ENCODE results near the gene C11orf21.
"Not testable (repeated sequence)": the region's sequence is repeated elsewhere in the genome, so short reads cannot be mapped to it uniquely, and the experiment has no call there.

Gene C11orf21

DNA sequence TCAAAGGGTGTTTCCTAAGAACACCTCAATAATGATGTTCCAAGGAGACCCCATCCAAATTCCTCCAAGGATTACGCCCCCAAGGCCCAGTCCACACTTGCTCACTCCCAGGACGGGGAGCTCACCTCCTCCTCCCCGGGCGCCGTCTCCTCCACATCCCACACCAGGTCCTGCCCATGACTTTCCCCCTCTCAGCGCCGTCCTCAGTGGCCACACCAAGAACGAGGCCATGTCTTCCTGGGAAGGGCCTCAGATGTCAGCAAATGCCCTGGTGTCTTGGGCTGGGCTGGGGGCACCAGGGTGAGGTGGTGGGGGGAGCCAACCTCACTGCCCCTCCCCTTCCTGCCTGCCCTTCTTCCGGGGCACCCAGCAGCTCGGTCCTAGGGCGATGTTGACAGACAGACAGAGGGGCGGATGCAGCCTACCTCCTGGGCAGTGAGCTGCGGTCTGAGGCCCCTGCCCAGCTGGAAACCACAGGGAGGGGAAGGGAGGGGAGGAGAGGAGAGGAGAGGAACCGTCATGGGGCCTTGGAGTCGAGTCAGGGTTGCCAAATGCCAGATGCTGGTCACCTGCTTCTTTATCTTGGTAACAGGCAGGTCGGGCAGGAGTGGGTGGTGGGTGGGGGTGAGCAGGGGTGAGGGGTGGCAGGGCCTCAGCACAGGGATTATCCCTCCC lies at the start of gene C11orf21, which contains the start of gene TSPAN32:
Gene C11orf21, minus strand, starts transcription at position 288 of the 675 bp plus-strand sequence. Its CDS starts 110 bp downstream, at position 178.
Gene TSPAN32, plus strand, starts transcription at position 383 of the 675 bp plus-strand sequence. Its CDS starts 137 bp downstream, at position 520.
- DNase-seq, result peak; percentile 92

DNA sequence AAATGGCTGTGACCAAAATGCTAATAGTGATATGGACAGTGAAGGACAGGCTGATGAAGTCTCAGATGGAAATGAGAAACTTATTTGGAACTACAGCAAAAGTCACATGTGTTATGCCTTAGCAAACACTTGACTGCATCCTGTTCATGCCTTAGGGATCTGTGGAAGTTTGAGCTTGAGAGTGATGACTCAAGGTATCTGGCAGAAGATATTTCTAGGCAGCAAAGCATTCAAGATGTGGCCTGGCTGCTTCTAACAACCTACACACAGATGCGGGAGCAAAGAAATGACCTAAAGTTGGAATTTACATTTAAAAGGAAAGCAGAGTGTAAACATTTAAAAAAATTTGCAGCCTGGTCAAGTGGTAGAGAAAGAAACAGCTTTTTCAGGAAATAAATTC lies 47.3 kb upstream of the C11orf21 start:
- DNase-seq, result no peak

DNA sequence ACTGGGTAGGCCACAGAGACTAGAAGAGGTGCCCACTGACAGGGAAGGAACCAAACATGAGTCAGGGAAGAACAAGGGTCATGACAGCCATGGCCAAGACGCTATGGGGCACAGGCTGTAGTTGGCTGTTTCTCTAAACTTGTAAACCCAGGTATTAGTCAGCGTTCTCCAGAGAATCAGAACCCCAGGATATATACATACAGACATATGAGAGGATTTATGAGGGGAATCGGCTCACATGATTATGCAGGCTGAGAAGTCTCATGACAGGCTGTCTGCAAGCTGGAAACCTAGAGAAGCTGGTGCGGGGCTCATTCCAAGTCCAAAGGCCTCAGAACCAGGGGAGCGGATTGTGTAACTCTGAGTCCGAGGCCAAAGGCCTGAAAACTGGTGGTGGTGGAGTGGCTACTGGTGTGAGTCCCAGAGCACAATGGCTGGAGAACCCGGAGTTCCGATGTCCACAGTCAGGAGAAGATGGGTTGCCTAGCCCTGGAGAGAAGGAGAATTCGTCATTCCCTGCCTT lies 45.7 kb upstream of the C11orf21 start:
- DNase-seq, result no peak

DNA sequence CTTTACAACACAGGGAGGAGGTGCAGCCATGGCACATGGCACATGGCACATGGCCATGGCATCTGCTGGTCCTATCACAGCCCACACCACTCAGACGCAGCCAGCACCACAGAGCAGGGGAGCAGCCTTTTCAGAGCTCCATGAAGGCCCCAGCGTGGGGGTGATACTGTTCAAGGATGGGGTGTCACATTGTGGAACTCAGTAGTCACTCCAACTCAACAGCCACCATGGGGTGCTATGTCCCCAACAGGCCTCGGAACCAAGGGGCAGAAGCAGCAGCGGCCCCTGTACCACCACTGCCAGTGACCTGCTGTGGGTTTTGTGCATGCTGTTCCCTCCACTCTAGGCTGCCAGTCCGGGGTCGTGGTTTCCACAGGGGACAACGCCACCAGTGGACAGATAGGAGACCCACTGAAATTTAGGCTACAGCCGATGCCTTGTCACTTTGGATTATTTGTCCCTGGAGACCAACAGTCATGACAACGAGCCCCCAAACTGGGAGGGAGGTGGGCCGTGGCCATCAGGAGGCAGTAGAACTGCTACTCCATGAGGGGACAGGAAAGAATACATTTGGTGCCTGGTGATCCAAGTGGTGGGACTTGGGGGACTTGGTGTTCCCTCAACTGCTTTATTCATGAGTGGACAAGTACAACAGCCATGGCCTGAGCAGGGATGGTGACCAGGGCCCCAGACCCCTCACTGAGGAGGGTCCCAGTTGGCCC lies 45.0 kb upstream of the C11orf21 start:
- no peak for DNase-seq

DNA sequence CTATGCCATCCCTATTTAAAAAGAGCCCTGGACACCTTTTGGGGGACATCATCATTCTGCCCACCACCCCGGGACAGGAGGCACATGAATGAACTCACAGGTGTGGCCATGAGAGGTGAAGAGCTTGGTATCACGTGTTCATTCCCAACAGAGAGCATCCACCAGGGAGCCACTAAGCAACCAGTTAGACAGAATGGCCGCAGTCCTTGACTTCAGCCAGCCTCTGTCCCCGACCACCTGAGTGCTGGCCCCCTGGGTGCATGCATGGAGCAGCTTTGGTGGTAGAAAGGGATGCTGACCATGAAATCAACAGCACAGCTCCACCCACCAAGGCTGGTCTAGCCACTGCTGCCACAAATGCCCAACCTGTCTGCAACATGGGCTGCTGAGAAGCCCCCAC lies 44.3 kb upstream of the C11orf21 start:
- DNase-seq, result no peak

DNA sequence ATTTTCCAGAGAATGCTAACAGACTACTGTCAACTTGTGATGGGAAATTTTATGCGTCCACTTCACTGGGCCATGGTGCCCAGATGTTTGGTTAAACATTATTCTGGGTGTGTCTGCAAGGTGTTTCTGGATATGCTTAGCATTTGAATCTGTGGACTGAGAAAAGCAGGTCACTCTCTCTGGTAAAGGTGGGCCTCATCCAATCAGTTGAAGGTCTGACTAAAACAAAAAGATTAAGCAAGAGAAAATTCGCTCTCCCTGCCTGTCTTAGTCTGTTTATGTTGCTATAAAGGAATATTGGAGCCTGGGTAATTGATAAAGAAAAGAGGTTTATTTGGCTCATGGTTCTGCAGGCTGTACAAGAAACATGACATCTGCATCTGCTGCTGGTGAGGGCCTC lies 43.3 kb upstream of the C11orf21 start:
- DNase-seq, result no peak

DNA sequence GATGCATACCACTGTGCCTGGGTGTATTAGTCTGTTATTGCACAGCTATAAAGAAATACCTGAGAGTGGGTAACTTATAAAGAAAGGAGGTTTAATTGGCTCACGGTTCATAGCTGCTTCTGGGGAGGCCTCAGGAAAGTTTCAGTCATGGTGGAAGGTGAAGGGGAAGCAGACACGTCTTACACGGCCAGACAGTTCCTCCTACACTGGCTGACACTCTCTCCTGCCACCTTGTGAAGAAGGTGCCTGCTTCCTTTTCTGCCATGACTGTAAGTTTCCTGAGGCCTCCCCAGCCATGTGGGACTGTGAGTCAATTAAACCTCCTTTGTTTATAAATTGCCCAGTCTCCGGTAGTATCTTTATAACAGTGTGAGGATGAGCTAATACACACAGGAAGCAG lies 41.8 kb upstream of the C11orf21 start:
- no peak for DNase-seq

DNA sequence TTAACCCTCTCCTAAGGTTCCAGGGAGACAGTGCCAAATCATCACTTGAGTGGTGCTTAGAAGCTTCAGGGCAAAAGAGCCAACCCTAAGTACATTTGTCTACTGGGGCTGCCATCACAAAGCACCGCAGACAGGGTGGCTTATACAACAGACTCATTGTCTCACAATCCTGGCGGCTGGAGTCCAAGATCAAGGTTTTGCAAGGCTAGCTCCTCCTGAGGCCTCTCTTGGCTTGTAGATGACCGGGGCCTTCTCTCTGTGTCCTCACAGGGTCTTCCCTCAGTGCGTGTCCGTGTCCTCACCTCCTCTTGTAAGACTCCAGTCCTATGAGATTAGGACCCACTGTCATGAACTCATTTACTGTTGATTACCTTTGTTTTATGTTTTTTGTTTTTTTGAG lies 41.3 kb upstream of the C11orf21 start:
- DNase-seq, result no peak

DNA sequence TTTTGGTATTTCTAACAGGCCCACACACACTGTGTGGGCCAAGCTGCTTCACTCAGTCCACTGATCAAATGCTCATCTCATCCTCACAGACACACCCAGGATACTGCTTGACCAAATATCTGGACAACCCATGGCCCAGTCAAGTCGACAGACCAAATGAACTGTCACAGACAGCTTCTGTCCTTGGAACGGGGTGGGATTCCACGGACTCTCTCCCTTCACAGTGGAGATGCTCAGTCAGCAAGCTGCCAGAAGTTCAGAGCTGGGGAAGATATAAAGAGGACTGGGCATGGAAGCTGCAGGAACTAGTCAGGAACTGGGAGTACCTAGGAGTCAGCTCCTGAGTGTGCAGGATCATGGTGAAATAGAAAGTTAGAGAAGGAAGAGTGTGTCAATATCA lies 40.8 kb upstream of the C11orf21 start:
- no peak for DNase-seq

DNA sequence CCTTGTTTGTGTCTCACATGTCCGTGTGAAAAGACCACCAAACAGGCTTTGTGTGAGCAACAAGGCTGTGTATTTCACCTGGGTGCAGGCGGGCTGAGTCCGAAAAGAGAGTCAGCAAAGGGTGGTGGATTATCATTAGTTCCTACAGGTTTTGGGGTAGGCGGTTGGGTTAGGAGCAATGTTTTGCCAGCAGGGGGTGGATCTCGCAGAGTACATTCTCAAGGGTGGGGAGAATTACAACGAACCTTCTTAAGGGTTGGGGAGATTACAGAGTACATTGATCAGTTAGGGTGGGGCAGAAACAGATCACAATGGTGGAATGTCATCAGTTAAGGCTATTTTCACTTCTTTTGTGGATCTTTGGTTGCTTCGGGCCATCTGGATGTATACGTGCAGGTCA lies 37.0 kb upstream of the C11orf21 start:
- DNase-seq, result not testable (repeated sequence)

DNA sequence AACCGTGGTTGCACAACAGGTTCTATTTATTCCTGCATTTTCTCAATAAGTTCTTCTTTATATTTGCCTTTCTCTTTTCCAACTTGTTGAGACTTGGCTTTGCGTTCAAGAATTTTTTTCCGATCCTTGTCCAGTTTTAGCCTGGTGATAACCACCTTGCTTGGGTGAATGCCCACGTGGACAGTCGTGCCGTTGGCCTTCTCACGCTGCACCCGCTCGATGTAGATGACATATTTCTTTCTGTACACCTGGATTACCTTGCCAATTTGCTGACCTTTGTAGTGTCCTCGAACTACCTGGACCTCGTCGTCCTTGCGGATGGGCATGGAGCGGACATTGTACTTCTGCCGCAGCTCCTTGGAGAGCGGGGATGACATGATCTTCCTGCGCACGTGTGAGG lies 33.6 kb upstream of the C11orf21 start:
- DNase-seq, result not testable (repeated sequence)

DNA sequence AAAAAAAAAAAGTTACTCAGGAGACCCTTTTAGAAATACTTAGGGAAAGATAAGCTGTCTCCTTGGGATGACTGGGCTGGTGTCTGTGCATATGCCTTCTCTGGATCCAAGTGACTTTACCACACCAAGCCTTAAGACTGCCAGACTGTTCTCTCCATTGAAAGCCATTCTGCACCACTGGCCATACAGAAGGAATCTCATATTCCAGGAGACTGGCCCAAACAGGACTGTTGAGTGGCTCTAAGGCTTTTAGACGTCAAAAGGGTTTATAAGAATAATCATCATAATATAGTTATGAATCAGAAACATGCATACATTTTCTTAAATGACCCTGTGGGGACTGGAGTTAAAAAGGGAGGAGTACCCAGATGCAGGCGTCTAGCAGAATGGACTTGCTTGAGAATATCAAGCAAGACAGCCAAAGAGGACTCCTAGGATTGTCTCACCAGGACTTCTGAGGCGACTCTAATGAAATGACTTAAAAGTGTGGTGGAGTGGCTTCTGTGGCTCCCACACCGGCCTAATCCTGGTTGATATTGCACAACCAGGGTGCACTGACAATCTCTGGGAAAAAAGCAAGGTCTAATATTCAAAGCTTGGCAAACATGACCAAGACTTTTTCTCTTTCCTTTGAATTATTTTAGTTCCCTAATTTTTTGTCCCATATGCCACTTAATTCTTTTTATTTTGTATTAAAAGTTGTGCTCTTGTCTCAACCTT lies 31.9 kb upstream of the C11orf21 start:
- not testable (repeated sequence) for DNase-seq

DNA sequence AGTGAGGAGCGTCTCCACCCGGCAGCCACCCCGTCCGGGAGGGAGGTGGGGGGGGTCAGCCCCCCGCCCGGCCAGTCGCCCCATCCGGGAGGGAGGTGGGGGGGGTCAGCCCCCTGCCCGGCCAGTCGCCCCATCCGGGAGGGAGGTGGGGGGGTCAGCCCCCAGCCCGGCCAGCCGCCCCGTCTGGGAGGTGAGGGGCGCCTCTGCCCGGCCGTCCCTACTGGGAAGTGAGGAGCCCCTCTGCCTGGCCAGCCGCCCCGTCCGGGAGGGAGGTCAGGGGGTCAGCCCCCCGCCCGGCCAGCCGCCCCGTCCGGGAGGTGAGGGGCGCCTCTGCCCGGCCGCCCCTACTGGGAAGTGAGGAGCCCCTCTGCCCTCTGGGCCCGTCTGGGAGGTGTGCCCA lies 30.9 kb upstream of the C11orf21 start:
- DNase-seq, result not testable (repeated sequence)

DNA sequence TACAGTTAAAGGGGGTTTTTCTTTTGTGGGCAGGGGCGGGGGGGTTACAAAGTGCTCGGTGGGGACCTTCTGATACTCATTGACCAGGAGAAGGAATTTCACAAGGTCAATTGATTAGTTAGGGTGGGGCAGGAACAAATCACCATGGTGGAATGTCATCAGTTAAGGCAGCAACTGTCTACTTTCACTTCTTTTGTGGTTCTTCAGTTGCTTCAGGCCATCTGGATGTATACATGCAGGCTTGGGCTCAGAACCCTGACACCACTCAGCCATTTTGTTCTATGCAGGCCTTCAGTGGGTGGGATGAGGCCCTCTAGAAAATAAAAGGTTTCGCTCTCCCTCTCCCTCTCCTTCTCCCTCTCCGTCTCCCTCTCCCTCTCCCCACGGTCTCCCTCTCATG lies 29.7 kb upstream of the C11orf21 start:
- DNase-seq, result no peak

DNA sequence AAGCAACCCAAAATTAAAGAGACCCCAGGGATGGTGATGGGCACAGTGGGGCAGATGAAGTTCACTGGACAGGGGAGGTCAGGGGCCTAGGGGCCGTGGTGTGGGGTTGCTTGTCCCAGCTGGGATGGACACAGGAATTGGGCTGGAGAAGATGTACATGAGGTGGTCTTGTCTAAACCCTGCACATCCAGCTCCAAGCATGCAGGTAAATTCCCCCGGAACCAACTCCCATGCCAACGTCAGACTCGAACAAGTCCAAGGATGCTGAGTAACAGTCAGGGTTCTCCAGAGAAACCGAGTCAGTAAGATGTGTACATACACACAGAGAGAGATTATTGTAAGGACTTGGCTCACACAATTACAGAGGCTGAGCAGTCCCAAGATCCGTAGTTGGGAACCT lies 29.0 kb upstream of the C11orf21 start:
- no peak for DNase-seq

DNA sequence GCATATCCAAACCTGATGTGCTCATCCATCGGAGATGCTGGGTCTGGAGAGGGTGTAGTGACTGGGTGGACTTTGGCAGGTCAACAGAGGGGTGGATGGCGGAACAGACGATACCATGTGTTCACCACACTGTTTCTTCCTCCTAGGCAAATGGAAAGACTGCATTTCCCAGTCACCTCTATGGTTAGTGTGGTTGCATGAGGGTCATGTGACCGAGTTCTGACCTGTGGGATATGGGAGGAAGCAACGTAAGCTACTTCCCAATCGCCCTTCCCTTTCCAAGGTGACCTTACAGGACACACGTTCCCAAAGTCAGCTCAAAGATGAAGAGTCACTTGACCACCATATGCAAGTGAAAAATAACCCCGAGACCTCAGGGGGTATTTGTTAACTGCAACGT lies 27.8 kb upstream of the C11orf21 start:
- no peak for DNase-seq

DNA sequence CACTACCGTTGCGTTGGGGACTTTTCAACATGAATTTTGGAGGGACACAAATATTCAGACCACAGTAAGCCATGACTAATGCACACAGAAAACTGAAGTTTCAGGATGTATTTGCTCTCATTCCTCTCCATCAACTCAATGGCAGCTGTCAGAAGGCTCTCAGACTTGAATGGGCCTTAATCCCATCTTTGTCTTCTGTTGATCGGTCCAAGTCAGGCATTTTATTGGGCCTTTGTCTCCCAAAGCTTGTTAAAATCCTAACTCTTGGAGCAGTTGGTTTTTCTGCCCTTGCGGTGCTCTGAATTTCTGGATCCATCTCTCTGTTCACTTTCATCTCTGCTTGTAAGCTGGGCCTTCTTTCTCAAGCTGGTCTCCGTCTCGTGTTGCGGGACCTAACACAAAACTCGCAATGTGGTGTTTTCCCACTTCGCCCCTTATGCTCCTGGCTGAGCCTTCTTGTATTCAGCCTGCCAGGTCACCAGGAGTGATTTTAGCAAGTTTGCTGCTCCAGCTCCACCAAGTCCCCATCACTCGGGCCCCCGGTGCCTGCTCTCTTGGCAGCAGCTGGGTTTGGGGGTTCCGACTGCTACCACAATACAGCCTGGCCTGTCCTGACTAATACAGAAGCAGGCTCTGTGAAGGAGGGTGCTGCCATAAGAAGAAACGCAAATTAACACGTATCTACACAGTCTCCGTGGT lies 27.1 kb upstream of the C11orf21 start:
- no peak for DNase-seq

DNA sequence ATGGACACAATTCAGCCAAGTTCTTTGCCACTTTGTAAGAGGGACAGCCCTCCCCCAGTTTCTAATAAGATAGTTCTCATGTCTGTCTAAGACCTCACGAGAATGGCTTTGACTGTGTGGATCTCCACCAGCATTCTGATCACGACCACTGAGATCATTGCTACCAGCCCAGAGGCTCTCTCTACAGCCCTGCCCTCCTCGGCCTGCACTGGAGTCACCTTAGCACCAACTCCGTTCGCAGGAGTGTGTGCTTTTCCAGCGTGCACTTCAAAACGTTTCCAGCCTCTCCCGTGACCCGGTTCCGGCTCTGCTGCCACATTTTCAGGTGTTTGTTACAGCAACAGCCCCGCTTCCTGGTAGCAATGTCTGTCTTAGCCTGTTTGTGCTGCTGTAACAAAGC lies 26.3 kb upstream of the C11orf21 start:
- DNase-seq, result no peak

DNA sequence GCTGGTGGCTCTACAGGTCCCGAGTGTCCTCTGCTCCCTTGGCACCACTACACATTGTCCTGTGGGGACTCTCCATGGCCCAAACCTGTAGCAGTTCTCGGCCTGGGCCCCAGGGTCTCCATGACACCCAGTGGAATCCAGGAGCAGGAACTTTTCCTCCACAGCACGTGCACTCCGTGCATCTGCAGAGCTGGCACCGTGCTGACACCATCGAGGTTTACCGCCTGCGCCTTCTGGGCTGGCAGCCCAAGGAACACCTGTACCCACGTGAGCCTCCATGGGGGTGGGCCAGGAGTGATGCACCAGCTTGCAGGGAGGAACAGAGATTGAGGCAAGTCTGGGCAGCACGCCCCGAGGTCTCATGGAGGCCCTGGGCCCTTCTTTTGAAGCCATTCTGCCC lies 25.3 kb upstream of the C11orf21 start:
- DNase-seq, result no peak

DNA sequence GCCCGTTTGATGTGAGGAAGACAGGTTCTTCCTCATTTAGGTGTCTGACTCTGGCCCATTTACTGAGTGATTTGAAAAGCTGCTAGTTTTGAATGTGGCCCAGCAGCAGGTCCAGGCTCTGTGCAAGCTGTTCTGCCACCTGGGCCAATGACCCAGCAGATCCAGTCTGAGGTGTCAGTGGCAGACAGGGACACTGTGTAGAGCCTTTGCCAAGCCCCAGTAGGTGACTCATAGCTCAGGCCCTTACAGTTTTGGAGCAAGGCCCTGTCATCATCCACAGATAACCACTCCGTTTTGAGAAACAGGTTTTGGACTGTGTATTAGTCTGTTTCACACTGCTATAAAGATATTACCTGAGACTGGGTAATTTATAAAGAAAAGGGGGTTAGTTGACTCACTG lies 24.0 kb upstream of the C11orf21 start:
- no peak for DNase-seq

DNA sequence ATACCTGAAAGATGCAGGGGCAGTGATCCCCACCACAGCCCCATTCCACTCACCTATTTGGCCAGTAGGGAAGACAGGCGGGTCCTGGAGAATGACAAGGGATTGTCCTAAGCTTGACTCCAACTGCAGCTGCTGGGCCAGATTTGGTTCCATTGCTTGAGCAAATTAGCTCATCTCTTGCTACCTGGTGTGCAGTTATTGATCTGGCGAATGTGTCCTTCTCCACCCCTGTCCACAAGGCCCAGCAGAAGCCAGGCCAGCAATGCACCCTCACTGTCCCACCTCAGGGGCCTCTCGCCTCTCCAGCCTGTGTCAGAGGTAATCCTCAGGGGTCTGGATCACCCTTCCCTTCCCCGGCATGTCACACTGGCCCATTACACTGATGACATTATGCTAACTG lies 23.4 kb upstream of the C11orf21 start:
- DNase-seq, result no peak

DNA sequence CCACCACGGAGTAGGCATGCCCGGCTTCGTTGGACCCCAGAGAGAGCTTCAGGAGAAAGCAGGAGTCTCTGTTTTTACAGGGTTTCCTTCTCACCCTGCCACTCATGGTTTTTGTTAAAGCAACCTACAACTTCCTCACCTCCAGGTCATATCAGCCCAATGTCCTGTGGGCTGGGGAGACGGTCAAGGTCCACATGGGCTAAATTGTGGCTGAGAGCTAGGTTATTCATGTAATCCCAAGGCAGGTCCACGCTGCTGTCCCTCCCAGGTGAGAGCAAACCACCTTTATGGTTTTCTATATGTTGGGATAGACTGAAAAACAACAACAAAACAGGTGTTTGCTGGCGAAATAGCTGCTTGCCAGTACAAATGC lies 19.6 kb upstream of the C11orf21 start:
- DNase-seq, result no peak
